ENCODE measurements around the gene COA3. TPM values are rescaled to one million over a fixed set of nuclear protein-coding genes. Genes with fewer than 3 reads are reported as not detected.
A peak's percentile ranks its signal among the peaks of the same experiment; 100 is the strongest.

The COA3 gene, protein sequence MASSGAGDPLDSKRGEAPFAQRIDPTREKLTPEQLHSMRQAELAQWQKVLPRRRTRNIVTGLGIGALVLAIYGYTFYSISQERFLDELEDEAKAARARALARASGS
- total RNA-seq (2014; rRNA removed; shearing (Covaris generic)): 53.0 and 64.3 TPM in 2 replicates
- polyA plus RNA-seq (2014; cell fraction: nucleus; rRNA removed): 52.2 and 83.1 TPM in 2 replicates

DNA sequence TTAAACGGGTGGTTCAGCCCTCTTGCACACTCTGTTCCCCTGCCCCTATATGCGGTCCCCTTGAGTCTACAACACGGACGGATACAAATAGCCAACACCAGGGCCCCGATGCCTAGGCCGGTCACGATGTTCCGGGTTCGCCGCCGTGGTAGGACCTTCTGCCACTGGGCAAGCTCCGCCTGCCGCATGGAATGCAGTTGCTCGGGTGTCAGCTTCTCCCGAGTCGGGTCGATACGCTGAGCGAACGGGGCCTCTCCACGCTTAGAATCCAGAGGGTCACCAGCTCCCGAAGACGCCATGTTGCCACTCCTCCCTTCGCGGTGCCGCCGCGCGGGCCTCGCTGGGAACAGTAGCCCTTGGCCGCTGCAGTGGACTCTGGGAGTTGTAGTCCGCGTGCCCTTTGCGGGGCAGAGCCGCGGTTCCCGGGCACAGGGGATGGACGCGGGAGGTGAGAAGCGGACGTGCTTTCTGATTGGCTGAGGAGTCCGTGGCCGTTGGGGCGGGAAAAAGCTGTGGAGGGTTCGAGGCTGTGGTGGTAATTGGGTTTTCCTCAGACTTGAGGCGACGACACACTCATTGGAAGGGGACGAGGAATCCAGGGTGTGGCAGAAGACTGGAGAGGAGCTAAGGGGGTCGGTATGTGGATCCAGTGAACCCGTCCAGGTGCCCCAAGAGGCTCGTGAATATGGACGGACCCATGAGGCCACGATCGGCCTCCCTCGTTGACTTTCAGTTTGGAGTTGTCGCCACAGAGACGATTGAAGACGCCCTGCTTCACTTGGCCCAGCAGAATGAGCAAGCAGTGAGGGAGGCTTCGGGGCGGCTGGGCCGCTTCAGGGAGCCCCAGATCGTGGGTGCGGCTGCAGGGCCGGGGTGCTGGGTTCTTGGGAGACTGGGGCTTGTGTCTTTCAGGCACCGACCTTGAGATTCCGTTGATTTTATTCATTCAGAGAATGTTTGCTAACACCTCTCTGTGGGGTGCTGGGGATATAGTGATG lies at the start of gene COA3, which contains the start of gene CNTD1:
Gene COA3, minus strand, starts transcription at position 322 of the 998 bp plus-strand sequence. Its CDS starts 23 bp downstream, at position 299.
Gene CNTD1, plus strand, starts transcription at position 479 of the 998 bp plus-strand sequence. Its CDS starts 207 bp downstream, at position 686.
- DNase-seq (ENCODE audit: extremely low read depth, low read depth): peak; percentile 84

DNA sequence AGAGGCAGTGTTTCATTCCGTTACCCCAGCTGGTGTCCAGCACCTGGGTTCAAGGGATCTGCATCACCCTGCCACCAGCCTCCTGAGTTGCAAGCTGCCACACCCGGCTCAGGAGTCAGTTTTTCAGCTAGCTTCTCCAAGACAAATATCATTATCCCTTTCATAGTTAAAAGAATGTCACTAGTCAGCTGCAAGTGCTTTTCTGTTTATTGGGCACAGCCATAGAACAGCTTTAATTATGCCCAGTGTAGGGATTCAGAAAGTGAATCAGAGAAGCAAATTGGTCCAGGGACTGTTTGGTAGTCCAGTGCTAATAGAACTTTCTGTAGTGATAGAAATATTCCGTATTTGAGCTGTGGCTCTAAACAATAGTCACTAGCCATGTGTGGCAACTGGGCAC lies 49.6 kb upstream of the COA3 start:
- no peak for DNase-seq (ENCODE audit: extremely low read depth, low read depth)

DNA sequence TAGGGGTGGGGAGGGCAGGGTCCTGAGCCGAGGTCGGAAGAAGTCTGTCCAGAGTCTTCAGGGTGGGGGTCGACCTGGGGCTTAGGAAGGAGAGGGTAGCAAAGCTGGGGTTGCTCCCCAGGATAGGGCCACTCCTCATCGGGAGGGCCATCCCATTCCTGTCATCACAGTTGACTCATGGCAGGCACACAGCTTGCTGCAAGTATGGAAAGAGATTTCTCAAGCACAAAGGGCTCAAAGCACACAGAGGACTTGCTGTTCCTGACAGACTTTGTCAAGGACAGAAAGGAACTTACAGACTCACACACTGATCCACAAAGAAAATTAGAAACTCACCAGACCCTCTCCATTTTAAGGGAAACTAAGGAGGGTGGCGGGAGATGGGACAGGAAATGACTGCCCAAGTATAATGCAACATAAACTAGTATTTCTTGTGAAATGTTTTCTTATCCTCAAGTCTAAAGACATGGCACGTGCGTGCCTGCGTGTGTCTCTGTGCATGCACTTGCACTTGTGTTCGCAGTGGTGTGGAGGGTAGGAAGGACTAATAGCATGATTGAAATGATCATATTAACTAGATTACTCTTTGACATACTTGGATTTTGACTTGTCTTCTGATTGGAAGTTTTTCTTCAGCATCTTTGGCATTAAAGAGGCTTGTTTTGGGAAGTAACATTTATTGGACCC lies 48.2 kb upstream of the COA3 start:
- no peak for DNase-seq (ENCODE audit: extremely low read depth, low read depth)

DNA sequence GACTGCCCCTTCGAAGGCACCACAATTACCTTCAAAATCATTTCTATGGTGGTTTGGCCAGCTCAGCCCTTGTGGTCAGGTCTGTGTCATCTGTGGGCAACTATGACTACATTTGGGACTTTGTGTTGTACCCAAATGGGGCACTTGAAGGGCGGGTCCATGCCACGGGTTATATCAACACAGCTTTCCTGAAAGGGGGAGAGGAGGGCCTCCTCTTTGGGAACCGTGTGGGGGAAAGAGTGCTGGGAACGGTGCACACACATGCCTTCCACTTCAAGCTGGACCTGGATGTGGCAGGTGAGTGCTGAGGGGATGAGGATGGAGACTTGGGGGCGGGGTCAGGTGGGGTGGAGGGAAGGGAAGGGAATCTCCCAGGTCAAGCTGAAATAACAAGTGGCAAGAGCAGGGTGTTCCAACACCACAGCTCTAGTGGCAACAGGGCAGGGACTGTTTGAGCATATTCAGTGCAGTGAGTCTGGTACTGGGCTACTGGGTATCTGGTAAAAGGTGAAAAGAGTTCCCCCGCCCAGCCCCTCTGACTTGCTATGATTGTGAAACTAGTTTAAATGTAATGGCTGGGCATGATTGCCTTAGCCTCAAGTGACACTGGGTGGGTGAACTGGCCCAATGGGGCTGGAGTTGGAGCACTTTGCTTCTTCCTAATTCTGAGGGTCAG lies 47.6 kb upstream of the COA3 start:
- no peak for DNase-seq (ENCODE audit: extremely low read depth, low read depth)

DNA sequence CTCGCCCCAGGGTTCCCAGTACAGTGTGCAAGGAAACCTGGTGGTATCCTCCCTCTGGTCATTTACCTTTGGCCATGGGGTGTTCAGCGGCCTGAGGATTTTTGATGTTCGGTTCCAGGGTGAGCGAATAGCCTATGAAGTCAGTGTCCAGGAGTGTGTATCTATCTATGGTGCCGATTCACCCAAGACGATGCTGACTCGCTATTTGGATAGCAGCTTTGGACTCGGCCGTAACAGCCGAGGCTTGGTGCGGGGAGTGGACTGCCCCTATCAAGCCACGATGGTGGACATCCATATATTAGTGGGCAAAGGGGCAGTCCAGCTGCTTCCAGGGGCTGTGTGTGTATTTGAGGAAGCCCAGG lies 47.0 kb upstream of the COA3 start:
- DNase-seq (ENCODE audit: extremely low read depth, low read depth): no peak

DNA sequence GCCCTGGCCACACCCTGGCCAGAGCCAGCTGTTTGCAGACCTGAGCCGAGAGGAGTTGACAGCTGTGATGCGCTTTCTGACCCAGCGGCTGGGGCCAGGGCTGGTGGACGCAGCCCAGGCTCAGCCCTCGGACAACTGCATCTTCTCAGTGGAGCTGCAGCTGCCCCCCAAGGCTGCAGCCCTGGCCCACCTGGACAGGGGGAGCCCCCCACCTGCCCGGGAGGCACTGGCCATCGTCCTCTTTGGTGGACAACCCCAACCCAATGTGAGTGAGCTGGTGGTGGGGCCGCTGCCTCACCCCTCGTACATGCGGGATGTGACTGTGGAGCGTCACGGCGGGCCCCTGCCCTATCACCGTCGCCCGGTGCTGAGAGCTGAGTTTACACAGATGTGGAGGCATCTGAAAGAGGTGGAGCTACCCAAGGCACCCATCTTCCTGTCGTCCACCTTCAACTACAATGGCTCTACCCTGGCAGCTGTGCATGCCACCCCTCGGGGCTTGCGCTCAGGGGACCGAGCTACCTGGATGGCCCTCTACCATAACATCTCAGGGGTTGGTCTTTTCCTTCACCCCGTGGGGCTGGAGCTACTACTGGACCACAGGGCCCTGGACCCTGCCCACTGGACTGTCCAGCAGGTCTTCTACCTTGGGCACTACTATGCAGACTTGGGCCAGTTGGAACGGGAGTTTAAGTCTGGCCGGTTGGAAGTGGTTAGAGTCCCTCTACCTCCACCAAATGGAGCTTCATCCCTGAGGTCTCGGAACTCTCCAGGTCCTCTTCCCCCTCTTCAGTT lies 46.5 kb upstream of the COA3 start:
- DNase-seq (ENCODE audit: extremely low read depth, low read depth): no peak

DNA sequence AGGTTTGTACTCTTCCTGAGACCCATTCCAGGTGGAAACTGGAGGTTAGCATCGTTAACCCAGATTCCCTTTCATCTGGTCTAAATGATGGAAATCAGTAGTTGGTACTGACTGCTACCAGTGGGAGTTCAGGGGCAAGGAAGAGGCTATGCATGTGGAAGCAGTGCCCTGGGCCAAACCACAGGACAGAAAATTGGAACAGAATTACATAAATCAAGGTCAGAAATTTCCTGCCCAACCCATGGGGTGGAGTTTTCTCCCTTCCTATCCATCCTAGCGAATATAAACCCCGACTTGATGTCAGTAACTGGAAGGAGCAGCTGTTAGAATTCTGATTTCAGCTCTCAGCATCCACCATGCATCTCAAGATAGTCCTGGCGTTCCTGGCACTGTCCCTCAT lies 45.8 kb upstream of the COA3 start, which contains the start of gene AOC2:
Gene AOC2, plus strand, starts transcription at position 310 of the 400 bp plus-strand sequence. Its CDS starts 47 bp downstream, at position 357.
- DNase-seq (ENCODE audit: extremely low read depth, low read depth): no peak

DNA sequence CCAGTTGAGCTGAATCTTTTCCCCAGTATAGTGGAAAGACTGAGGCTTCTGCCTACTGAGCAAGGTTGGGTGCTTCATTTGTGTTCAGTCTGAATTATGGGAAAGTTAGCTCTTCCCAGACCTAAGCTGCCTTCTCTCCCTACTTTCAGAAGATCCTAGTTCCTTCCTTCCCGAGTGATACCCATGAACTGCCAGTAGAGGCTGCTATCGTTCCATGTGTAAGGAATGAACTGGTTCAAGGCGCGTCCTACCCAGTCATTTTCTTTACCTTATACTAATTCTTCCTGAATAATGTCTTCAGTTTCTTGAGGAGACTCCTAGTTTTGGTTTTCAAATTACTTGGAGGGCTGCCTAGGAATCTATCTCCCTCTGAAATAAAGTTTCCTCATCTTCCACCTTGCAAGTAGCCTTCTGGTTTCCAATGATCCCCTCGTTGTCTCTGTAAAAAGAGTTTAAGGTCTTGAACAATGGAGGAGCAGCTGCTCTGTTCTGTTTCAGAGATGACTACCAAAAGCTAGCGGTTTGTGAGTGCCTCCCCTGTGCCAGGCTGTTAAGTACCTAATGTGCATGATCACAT lies 44.9 kb upstream of the COA3 start:
- DNase-seq (ENCODE audit: extremely low read depth, low read depth): peak; percentile 77

DNA sequence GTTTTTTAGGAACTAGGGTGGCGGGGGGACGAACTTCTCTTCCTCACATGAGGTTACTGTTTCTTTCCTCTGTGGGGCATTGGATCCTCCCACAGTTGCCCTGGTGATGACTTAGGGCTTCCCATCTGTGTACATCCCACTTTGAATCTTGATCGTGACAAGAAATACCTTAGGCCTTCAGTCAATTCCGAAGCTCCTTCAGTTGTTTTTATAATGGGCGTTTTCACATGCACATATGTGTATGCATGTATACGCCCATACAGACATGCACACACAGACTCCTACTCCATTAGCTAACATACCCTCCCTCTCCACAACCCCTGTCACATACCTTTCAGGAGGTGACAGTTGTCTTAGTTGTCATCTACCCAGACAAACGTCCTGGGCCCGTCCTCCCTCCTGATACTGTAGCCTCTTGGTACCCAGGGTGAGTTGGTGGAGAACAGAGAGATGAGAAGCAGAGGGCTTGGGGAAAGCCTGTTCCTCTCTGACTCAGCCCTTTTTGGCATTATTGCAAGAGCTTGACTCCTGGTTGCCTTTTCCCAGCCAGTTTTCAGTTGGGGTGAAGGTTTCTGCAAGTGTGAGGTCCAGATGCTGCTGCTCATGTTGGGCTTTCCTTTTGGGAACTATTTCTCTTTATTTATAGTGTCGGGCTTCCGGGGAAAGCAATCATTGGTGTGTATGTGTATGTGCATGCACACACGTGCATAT lies 43.6 kb upstream of the COA3 start:
- DNase-seq (ENCODE audit: extremely low read depth, low read depth): no peak

DNA sequence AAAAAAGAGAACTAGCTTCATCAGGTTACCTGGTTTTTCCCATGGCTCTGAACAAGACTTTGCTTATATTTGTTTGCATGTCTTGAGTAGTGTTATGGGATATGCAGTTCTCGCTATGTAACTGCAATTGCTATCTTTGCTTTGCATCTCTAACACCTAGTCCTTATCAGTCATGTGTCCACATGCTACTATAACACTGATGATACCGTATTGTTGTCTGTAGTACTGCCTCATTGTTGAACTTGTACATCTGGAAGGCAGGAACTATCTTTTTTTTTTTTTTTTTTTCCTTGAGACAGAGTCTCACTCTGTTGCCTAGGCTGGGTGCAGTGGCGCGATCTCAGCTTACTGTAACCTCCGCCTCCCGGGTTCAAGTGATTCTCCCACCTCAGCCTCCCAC lies 37.2 kb upstream of the COA3 start:
- DNase-seq (ENCODE audit: extremely low read depth, low read depth): no peak

DNA sequence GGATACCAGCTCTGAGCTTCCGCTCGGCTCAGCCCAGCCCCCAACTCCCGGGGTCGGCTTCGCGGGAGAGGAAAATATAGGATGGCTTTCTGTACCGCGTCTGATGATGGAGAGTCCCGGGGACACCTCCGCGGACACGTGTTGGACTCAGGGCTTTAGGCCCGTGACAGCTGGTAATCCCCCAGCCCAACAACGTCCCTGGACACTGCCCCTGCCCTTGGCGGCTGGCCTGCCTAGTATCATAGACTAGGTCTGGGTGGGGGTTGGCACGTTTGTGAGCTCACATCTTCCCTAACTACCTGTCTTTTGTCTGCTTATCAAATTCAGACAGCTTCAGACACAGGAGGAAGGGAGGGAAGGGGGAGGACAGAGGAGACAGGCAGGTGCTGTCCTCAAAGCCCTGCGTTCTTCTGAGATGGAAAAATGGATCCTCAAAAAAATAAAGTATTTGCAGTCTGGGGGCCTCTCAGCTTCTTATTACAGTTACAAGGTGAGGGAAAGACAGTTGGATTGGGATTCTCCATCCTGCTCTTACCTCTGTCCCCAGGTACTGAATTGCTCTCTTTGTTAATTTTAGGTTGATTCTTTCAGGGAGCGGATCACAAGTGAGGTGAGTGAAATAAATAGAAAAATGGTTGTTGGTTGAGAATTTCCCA lies 35.4 kb upstream of the COA3 start:
- no peak for DNase-seq (ENCODE audit: extremely low read depth, low read depth)

DNA sequence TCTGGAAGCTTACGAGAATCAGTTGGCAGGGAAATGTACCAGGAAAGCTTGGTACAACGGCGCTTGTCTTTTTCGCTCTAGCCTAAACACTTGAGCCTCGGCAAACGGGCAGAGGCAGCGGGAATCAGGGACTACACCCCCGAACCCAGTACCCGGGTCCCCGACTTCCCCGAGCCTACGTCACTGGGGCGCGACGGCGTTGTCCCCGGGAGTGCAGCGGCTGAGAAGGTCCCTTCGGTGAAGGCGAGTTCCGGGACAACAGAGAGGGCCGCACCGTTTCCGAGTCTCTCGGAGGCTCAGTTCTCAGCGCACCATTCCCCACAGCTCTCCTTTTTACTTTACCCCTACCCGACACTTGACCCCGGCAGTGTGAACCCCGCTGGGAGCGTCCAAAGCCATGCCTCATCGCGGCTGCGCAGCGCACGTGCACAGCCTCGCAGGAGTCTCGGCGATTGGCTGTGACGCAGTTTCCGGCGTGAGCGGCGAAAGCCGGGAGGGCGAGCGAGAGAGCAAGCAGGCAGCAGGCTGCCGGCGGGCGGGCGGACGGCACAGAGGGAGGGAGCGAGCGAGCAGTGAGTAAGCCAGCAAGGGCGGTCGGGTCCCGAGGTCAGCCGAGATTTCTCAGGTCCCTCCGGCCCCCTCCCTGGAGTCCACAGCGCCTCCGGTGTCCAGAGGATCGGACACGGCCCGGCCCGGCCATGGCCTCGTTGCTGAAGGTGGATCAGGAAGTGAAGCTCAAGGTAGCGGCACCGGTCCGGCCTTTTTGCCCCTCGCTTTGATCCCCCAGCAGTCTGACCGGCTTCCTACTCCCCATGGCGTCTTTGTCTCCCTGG lies 34.6 kb upstream of the COA3 start, which contains the start of gene PSME3:
Gene PSME3, plus strand, starts transcription at position 464 of the 833 bp plus-strand sequence. Its CDS starts 235 bp downstream, at position 699.
- peak; percentile 85 for DNase-seq (ENCODE audit: extremely low read depth, low read depth)

DNA sequence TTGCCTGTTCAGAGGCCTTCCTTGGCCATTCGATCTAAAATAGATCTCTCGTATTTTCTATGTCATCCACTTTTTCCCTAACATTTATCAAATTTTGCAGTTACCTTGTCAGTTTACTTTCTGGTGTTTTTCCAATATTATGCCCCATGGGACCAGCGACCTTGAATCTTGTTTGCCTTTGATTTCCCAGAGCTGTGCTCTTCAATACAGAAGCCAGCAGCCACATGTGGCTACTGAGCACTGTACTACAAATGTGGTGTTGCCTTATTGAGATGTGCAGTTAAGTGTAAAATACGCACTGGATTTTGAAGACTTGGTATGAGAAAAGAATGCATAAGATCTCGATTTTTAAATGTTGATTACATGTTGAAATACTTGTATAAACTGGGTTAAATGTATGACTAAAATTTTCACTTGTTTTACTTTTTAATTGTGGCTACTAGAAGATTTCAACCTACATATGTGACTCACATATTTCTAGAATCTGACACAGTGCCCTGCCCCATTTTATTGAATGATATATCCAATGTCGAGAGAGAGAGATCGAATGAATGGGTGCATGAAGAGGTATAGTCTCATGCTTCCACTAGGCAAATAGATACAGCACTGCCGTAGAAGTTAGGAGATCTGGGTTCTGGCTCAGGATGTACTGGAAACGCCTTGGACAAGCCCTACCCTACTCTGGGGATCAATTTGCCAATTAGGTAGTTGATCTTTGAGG lies 33.9 kb upstream of the COA3 start:
- DNase-seq (ENCODE audit: extremely low read depth, low read depth): no peak

DNA sequence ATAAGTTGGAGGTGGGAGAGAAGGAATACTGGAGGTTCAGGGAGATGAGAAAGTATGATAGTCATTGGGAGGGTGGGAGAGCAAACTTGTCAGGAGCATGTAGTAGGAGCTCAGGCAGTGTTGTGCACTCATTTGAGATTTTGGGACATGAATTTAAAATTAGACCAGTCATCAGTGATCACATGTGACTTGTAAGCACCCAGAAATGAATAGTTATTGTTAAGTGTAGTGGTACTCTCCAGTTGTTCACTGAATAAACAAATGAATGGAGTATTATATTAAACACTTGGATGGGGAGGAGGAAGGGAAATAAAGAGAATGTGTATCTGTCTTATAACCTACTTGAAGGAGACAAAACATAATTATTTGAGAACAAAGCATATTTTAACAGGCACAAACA lies 32.5 kb upstream of the COA3 start:
- DNase-seq (ENCODE audit: extremely low read depth, low read depth): no peak

DNA sequence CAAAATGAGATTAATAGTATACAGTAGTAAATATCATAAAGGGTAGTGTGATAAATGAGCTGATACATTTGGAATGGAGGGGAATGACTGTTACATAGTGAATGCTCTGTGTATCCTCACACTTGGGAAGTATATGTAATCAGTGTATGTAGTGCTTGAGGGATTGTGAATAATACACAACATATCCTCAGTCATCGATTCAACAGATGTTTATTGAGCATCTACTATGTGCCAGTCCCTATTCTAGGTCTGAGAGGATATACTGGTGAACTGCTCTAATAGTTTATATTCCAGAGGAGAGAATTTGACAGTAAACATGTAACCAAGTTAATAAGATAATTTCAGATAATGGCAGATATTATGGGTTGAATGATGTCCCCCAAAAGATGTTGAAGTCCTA lies 29.0 kb upstream of the COA3 start:
- DNase-seq (ENCODE audit: extremely low read depth, low read depth): no peak

DNA sequence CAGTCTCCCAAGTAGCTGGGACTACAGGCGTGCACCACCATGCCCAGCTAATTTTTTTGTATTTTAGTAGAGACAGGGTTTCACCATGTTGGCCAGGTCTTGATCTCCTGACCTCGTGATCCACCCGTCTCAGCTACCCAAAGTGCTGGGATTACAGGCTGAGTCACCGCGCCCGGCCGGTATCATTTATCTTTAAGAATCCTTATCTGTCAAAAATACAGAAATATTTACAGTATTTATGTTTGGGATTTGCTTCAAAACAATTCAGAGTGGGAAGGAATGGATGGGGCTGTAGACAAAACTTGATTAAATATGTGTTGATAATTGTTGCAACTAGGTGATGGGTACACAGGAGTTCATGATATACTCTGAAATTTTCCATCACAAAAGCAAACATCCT lies 22.7 kb upstream of the COA3 start:
- DNase-seq (ENCODE audit: extremely low read depth, low read depth): no peak

Measured in NCI-H460 (cell line).